GM19238 (cell line): Measurements from ENCODE around the gene ERMN.
"Not testable (repeated sequence)": the region's sequence is repeated elsewhere in the genome, so short reads cannot be mapped to it uniquely, and the experiment has no call there.

Experiments
- DNase-seq: peaks from one replicate; pipeline ENCODE4 v3.0.0; 2011; ENCODE audit warnings: low spot score; ENCODE audit not compliant: insufficient read length

Gene ERMN

DNA sequence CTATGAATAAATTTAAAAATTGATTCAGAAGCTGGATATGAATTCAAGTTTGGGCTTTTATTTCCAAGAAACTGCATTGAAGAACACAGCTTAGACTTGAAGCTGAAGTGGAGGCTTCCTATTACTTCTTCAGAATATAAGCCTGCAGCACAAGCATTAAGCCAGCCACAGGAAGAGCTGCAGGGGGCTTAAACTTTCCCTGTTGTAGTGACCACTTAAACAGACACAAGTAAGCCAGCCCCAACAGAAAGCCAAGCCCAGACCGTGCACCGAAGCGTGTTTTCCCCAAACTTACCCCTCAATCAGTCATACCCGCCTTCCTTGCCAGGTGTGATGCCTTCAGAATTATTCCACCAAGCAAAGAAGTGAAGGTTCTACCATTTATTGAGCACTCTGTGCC is 28.7 kb downstream of the ERMN start:
- DNase-seq: no peak

- no peak for DNase-seq
These were observed 29.1 kb downstream of the ERMN start for GRCh38 chr2:157296490-157296889.

GRCh38 chr2:157292853-157293252 is 32.8 kb downstream of the ERMN start:
- DNase-seq: no peak

GRCh38 chr2:157291018-157291417 is 34.6 kb downstream of the ERMN start:
- DNase-seq: no peak

- DNase-seq: no peak
These were observed 35.1 kb downstream of the ERMN start for GRCh38 chr2:157290525-157290924.

DNA sequence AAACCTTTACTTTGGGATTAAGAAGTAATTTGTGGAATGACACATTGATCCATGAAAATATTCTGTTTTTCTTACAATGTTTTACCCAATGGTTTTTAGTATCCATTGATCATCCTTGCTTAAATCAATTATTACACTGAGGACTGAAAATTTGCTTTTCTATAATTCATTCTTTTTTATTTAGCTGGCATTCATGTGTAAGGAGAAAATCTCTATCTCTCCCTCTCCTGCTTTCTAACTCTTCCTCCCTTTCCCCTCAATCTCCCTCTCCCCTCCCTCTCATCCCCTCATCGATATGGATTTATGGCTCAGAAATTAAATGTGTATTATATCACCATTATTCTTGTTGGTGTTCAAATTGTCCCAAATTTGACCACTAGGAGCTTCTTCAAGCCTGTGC is 38.5 kb downstream of the ERMN start:
- DNase-seq: no peak

DNA sequence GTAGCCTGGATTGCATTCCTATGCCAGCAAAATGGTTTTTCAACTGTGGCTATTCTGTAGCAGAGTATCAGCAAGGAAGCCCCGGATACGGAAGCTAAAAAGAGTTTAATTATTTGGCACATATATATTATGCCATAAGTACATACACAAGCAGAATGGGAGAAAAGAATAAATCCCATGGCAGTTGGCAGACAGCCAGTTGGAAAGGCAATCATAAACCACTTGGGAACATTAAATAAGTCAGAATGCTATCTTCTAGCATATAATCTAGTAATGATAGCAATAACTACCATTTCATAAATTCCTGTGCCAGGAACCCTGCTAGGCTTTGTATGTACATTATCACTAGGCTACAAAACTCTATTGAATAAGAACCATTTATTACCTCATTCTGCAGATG is 42.2 kb downstream of the ERMN start:
- no peak for DNase-seq

DNA sequence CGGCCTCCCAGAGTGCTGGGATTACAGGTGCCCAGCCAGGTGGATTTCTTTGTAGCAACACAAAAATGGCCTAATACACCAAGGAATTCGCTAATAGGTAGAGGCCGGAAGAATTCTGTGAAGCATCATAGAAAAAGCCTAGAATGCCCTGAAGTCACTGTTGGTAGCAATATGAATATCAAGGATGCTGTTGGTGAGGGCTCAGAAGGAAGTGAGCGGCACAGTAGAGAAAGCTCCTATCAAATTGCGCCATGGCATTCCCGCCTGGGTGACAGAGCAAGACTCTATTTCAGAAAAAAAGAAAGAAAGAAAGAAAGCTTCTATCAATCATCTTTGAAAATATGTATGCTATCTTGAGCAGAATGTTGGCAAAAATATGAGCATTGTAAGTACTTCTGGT is 44.3 kb downstream of the ERMN start:
- DNase-seq: no peak

DNA sequence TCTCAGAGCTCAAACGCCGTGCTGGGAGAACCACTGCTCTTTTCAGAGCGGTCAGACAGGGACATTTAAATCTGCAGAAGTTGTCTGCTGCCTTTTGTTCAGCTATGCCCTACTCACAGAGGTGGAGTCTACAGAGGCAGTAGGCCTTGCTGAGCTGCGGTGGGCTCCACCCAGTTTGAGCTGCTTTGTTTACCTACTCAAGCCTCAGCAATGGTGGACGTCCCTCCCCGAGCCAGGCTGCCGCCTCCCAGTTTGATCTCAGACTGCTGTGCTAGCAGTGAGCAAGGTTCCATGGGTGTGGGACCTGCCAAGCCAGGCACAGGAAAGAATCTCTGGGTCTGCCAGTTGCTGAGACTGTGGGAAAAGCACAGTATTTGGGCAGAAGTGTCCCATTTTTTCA is 46.3 kb downstream of the ERMN start:
- not testable (repeated sequence) for DNase-seq

DNA sequence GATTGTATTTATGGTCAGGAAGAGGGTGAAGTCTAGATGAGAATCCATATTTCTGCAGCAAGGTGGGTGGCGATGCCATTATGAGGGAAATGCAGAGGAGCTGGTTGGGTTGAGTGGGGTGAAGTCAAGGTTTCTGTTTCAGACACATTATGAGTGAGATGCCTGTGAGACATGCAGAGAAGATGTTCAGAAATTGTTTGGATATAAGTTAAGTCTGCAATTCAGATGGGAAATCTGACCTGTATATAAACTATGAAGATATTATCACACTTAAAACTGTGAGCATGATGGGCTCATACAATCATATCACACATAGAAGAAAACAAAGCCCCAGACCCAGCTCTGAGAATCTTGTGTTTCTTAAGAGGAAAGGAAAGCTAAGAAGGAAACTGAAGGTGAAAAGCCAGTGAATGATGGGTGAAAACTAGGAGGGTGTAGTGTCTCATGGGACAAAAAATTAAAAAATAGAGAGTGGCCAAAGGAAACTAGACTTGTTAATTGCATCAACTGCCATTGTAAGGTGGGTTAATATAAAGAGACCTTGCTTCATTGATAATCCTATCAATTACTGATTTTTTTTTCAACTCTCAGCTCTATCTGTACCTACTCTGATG is 53.9 kb downstream of the ERMN start:
- no peak for DNase-seq

GRCh38 chr2:157269922-157270321 is 55.7 kb downstream of the ERMN start:
- DNase-seq: no peak

DNA sequence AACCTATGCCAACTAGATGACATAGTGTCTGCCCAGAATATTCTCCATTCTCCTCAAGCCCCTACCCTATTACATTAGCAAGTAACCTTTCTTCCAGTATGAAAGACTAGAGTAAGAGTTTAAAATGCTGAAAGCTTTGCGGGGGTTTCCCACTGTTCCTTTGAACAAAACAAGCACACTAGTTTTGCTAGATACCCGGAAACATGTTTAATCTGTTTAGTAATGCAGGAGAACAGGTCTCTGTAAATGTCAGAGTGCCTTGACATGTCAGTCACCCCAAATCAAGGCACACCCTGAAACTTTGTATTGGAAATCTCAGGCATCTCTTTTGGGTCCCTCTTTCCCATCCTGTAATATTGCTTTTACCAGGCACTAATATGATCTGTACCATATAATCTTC is 56.6 kb downstream of the ERMN start:
- DNase-seq: no peak
